BJ (cell line): Measurements from ENCODE around the gene GPR152. TPM values are rescaled to one million over a fixed set of nuclear protein-coding genes. Genes with fewer than 3 reads are reported as not detected.
"Not testable (repeated sequence)": the region's sequence is repeated elsewhere in the genome, so short reads cannot be mapped to it uniquely, and the experiment has no call there.

Experiments used
- CTCF ChIA-PET: fragments of 350-600 bp; formaldehyde crosslinking; extraction: SDS; loops from one replicate; lab custom pipeline; 2021; ENCODE audit warnings: antibody characterized with exemption, inconsistent platforms; lab: Yijun Ruan, JAX
- POLR2A ChIA-PET: fragments of 300-600 bp; sonication (Branson Sonifier 250); formaldehyde crosslinking; extraction: SDS; loops from one replicate; lab custom pipeline; 2021; ENCODE audit warnings: antibody characterized with exemption; lab: Charles Lee
- DNase-seq: peaks from one replicate; pipeline ENCODE4 v3.0.0-alpha.2; 2011; ENCODE audit warnings: low read depth
- H3K27me3 ChIP-seq: 2 replicates; pipeline ENCODE4 v1.6.0; 2011; ENCODE audit warnings: low read length; ENCODE audit not compliant: control insufficient read depth, insufficient read depth
- H3K36me3 ChIP-seq: 2 replicates; pipeline ENCODE4 v1.5.1; 2011; ENCODE audit warnings: low read length; ENCODE audit not compliant: control insufficient read depth, insufficient read depth
- H3K4me3 ChIP-seq: 2 replicates; pipeline ENCODE4 v1.5.1; 2011; ENCODE audit warnings: low read depth, mild to moderate bottlenecking, control low read depth, low read length
- CTCF ChIP-seq: IDR thresholded peaks from 2 replicates; pipeline ENCODE4 v1.5.1; 2011; ENCODE audit warnings: low read depth, mild to moderate bottlenecking, control low read depth, inconsistent platforms, low read length, moderate library complexity; ENCODE audit not compliant: insufficient read depth
- polyA plus RNA-seq: library from polyadenylated mRNA; depleted of rRNA; stranded (reverse); fragments of >200 nt; gene quantifications from 2 replicates; pipeline ENCODE4 v1.2.3, GENCODE V29; 2011

Gene GPR152
- polyA plus RNA-seq, 1 experiment, result not detected

GRCh38 chr11:67466367-67466766, 13.8 kb upstream of the GPR152 start:
- ChIA-PET POLR2A (no interaction called here), CTCF (interaction anchor here (0.6 to 0.7 kb wide), 2 partner anchors 83 to 115 kb away, joined by 3 to 4 read pairs; no protein-coding TSS in a partner anchor)
- H3K27me3 ChIP-seq, result no peaks in the 10 kb centered on the region
- TF ChIP-seq CTCF, result no peak
- no peaks in the 10 kb centered on the region; the same call in 1 of the 2 replicates for H3K36me3 ChIP-seq
- no peak overlapping the region for H3K4me3 ChIP-seq
- DNase-seq, result no peak

- H3K4me3 ChIP-seq, POLR2A ChIA-PET, H3K36me3 ChIP-seq, DNase-seq, H3K27me3 ChIP-seq: not testable (repeated sequence)
- CTCF ChIA-PET, result interaction anchor here (0.6 to 0.7 kb wide), 2 partner anchors 82 to 114 kb away, joined by 3 to 4 read pairs; no protein-coding TSS in a partner anchor
Observed at GRCh38 chr11:67465530-67465929, 13.0 kb upstream of the GPR152 start.

- CTCF ChIA-PET, result no interaction called here
Observed at GRCh38 chr11:67465189-67465510, 12.6 kb upstream of the GPR152 start.

GRCh38 chr11:67464411-67465188, 12.1 kb upstream of the GPR152 start:
- CTCF ChIA-PET, result no interaction called here
- no peak for DNase-seq
- POLR2A ChIA-PET, result no interaction called here
- H3K27me3 ChIP-seq, result no peaks in the 10 kb centered on the region
- H3K4me3 ChIP-seq, result peak overlapping the region; percentile 71
- TF ChIP-seq CTCF, result no peak
- no peaks in the 10 kb centered on the region; the same call in 1 of the 2 replicates for H3K36me3 ChIP-seq

More at GRCh38 chr11:67465189-67465510, 12.6 kb upstream of the GPR152 start:
- DNase-seq, result no peak
- Histone ChIP-seq H3K27me3 (no peaks in the 10 kb centered on the region), H3K36me3 (no peaks in the 10 kb centered on the region; the same call in 1 of the 2 replicates), H3K4me3 (peak overlapping the region; percentile 71)
- TF ChIP-seq CTCF, result no peak
- POLR2A ChIA-PET, result no interaction called here

- no peaks in the 10 kb centered on the region for H3K27me3 ChIP-seq
- H3K36me3 ChIP-seq, result no peaks in the 10 kb centered on the region; the same call in 1 of the 2 replicates
- no peak for DNase-seq
- TF ChIP-seq CTCF, result no peak
- ChIA-PET POLR2A (no interaction called here), CTCF (no interaction called here)
- H3K4me3 ChIP-seq, result peak overlapping the region; percentile 71
Observed at GRCh38 chr11:67463680-67464410, 11.3 kb upstream of the GPR152 start.
